Smooth muscle cell (in vitro differentiated cells): ENCODE data around the gene NUP214. TPM values are rescaled to one million over a fixed set of nuclear protein-coding genes. Genes with fewer than 3 reads are reported as not detected.
A peak's percentile ranks its signal among the peaks of the same experiment; 100 is the strongest.

Experiments
- DNase-seq: peaks from one replicate; lab custom pipeline; 2025; ENCODE audit not compliant: unreplicated experiment; lab: John Stamatoyannopoulos, UW
- H2AFZ ChIP-seq: fragments of 200-600 bp; sonication (generic); 2 replicates; pipeline ENCODE4 v1.6.0; 2016; ENCODE audit warnings: antibody characterized with exemption, low read depth, mild to moderate bottlenecking
- H3F3A ChIP-seq: fragments of 200-600 bp; sonication (generic); 2 replicates; pipeline ENCODE4 v1.6.0; 2017; ENCODE audit warnings: antibody characterized with exemption, low read depth
- H3K27ac ChIP-seq: fragments of 200-600 bp; sonication (generic); 2 replicates; pipeline ENCODE4 v1.5.1; 2016; ENCODE audit warnings: low read depth, mild to moderate bottlenecking
- H3K27me3 ChIP-seq: fragments of 200-600 bp; sonication (generic); 2 replicates; pipeline ENCODE4 v1.6.1; 2016; ENCODE audit warnings: low read depth, mild to moderate bottlenecking
- H3K36me3 ChIP-seq: fragments of 200-600 bp; sonication (generic); 2 replicates; pipeline ENCODE4 v1.5.1; 2016; ENCODE audit warnings: low read depth
- H3K4me1 ChIP-seq: fragments of 200-600 bp; sonication (generic); 2 replicates; pipeline ENCODE4 v1.5.1; 2016; ENCODE audit warnings: low read depth
- H3K4me2 ChIP-seq: fragments of 200-600 bp; sonication (generic); 2 replicates; pipeline ENCODE4 v1.6.0; 2016; ENCODE audit warnings: mild to moderate bottlenecking
- H3K4me3 ChIP-seq: fragments of 200-600 bp; sonication (generic); 2 replicates; pipeline ENCODE4 v1.5.1; 2016; ENCODE audit warnings: mild to moderate bottlenecking
- H3K79me2 ChIP-seq: fragments of 200-600 bp; sonication (generic); 2 replicates; pipeline ENCODE4 v1.6.0; 2016; ENCODE audit warnings: low read depth, mild to moderate bottlenecking
- H3K9ac ChIP-seq: fragments of 200-600 bp; sonication (generic); 2 replicates; pipeline ENCODE4 v1.6.0; 2016; ENCODE audit warnings: low read depth
- H3K9me3 ChIP-seq: fragments of 200-600 bp; sonication (generic); replicated peaks from 2 replicates; pipeline ENCODE4 v1.5.1; 2016; ENCODE audit warnings: low read depth
- H4K20me1 ChIP-seq: fragments of 200-600 bp; sonication (generic); 2 replicates; pipeline ENCODE4 v1.6.0; 2016; ENCODE audit warnings: low read depth
- WGBS: methylation state at CpG from one replicate; pipeline ENCODE4 v1.1.7; 2016; ENCODE audit warnings: low lambda C conversion rate; 5-methylcytosine and 5-hydroxymethylcytosine counted together
- polyA plus RNA-seq: library from polyadenylated mRNA; unstranded; fragments of >200 nt; fragmentation: Nextera tagmentation; extraction: Ambion mirVana; gene quantifications from 2 replicates; pipeline ENCODE4 v1.2.1, GENCODE V29; 2016
- total RNA-seq: library from RNA; depleted of rRNA; stranded (reverse); fragments of >200 nt; gene quantifications from 2 replicates; pipeline ENCODE4 v1.2.3, GENCODE V29; 2014
- TF ChIP-seq, protein P1 (sequence below): fragments of 200-600 bp; sonication (generic); IDR thresholded peaks from 2 replicates; pipeline ENCODE4 v1.5.1; 2017; ENCODE audit warnings: borderline replicate concordance, mild to moderate bottlenecking, antibody characterized with exemption; ENCODE audit not compliant: insufficient read depth, poor library complexity, severe bottlenecking

The NUP214 gene
- total and polyA plus RNA-seq, 2 experiments from 2014 or later: 13.9 to 44.7 TPM

GRCh38 chr9:131273856-131274673, 148.7 kb downstream of the NUP214 start:
- peaks cover 17% of the 10 kb centered on the region for H3K4me1 ChIP-seq
- TF ChIP-seq, protein P1, sequence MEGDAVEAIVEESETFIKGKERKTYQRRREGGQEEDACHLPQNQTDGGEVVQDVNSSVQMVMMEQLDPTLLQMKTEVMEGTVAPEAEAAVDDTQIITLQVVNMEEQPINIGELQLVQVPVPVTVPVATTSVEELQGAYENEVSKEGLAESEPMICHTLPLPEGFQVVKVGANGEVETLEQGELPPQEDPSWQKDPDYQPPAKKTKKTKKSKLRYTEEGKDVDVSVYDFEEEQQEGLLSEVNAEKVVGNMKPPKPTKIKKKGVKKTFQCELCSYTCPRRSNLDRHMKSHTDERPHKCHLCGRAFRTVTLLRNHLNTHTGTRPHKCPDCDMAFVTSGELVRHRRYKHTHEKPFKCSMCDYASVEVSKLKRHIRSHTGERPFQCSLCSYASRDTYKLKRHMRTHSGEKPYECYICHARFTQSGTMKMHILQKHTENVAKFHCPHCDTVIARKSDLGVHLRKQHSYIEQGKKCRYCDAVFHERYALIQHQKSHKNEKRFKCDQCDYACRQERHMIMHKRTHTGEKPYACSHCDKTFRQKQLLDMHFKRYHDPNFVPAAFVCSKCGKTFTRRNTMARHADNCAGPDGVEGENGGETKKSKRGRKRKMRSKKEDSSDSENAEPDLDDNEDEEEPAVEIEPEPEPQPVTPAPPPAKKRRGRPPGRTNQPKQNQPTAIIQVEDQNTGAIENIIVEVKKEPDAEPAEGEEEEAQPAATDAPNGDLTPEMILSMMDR: no peak
- H3K4me2 ChIP-seq: peak overlapping the region; percentile 96
- peaks cover 13% of the 10 kb centered on the region for H3K79me2 ChIP-seq
- no peaks in the 10 kb centered on the region for H3K9me3 ChIP-seq
- no peak overlapping the region for H2AFZ ChIP-seq
- H4K20me1 ChIP-seq: peaks cover 6% of the 10 kb centered on the region
- DNase-seq: no peak
- H3K4me3 ChIP-seq: no peak overlapping the region
- no peaks in the 10 kb centered on the region for H3K27me3 ChIP-seq
- WGBS: 74% methylated on average over 13 of the region's 13 CpGs
- no peak overlapping the region for H3K27ac ChIP-seq
- no peak overlapping the region for H3K9ac ChIP-seq
- no peaks in the 10 kb centered on the region for H3F3A ChIP-seq
- H3K36me3 ChIP-seq: no peaks in the 10 kb centered on the region

- Histone ChIP-seq H3K9ac (no peak overlapping the region), H4K20me1 (peaks cover 3% of the 10 kb centered on the region), H3K36me3 (no peaks in the 10 kb centered on the region), H3K4me1 (peaks cover 17% of the 10 kb centered on the region), H2AFZ (no peak overlapping the region), H3F3A (no peaks in the 10 kb centered on the region), H3K27ac (no peak overlapping the region), H3K27me3 (no peaks in the 10 kb centered on the region), H3K4me2 (peak overlapping the region; percentile 96), H3K9me3 (no peaks in the 10 kb centered on the region), H3K79me2 (peaks cover 13% of the 10 kb centered on the region), H3K4me3 (peak overlapping the region; percentile 20)
- WGBS: 91% methylated on average over 18 of the region's 18 CpGs
- TF ChIP-seq, protein P1: no peak
- DNase-seq: no peak
Observed at GRCh38 chr9:131274674-131275331, 149.4 kb downstream of the NUP214 start.

DNA sequence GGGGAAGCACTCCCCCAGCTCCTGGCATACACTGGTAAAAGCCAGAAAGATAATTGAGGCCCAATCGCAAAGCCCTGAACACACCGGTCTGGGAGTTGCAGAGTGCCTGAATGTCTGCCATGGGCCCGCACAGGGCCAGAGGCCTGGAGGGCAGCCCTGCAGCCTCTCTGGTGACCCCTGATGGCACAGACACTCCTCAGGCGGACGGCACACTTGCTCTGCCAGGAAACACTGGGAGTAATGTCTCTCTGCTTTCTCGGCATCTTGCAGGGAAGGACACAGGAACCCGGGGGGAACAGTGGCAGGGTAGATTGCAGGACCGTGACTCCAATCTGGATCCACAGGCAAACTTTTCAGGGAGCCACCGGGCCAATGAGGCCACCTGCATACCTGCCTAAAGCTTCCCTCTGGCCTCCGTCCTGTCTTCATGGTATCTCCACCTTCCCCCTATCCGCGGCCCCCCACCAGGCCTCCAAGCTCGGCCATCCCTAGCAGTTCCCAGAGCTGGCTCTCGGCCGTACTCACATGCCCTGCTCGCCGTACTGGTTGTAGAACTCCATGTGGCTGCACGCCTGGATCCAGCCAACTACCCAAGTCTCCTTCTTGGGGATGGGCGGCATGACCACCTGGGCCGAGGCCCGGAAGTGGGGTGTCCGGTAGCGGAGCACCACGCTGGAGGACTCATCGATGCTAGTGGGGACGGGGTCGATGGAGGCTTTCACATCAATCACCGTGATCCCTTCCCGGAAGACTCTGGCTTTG, 150.1 kb downstream of the NUP214 start:
- H3K27ac ChIP-seq: no peak overlapping the region
- H3F3A ChIP-seq: no peaks in the 10 kb centered on the region
- H2AFZ ChIP-seq: no peak overlapping the region
- no peak for DNase-seq
- H3K4me1 ChIP-seq: peaks cover 17% of the 10 kb centered on the region
- H3K4me2 ChIP-seq: peak overlapping the region; percentile 96
- H4K20me1 ChIP-seq: peaks cover 3% of the 10 kb centered on the region
- no peaks in the 10 kb centered on the region for H3K27me3 ChIP-seq
- TF ChIP-seq, protein P1: peak; percentile 9
- peaks cover 13% of the 10 kb centered on the region for H3K79me2 ChIP-seq
- H3K9ac ChIP-seq: no peak overlapping the region
- H3K9me3 ChIP-seq: no peaks in the 10 kb centered on the region
- 82% methylated on average over 29 of the region's 29 CpGs for WGBS
- H3K36me3 ChIP-seq: no peaks in the 10 kb centered on the region
- H3K4me3 ChIP-seq: peak overlapping the region; percentile 20
